GM23338 (cell line): ENCODE data around the gene IRF2BP1. TPM values are rescaled to one million over a fixed set of nuclear protein-coding genes. Genes with fewer than 3 reads are reported as not detected.

Experiments
- CREB1 ChIP-seq: fragments of 250-450 bp; sonication (Bioruptor Pico); IDR thresholded peaks from 2 replicates; pipeline ENCODE4 v1.5.0; 2020; ENCODE audit warnings: low read depth, mild to moderate bottlenecking, moderate library complexity
- ETS1 ChIP-seq: IDR thresholded peaks from 2 replicates; pipeline ENCODE4 v1.6.1; 2016; ENCODE audit warnings: antibody characterized with exemption
- EZH2 ChIP-seq: fragments of 200-600 bp; sonication (generic); IDR thresholded peaks from one replicate; pipeline ENCODE4 v1.8.0; 2017; ENCODE audit warnings: antibody characterized with exemption, mild to moderate bottlenecking, low read depth; ENCODE audit not compliant: unreplicated experiment
- EZH2phosphoT487 ChIP-seq: fragments of 200-600 bp; sonication (generic); IDR thresholded peaks from one replicate; pipeline ENCODE4 v1.8.1; 2018; ENCODE audit warnings: antibody characterized with exemption; ENCODE audit not compliant: unreplicated experiment
- NANOG ChIP-seq: IDR thresholded peaks from 2 replicates; pipeline ENCODE4 v1.6.1; 2016; ENCODE audit warnings: antibody characterized with exemption, borderline replicate concordance
- REST ChIP-seq: IDR thresholded peaks from one replicate; pipeline ENCODE4 v1.6.1; 2018; ENCODE audit warnings: antibody characterized with exemption; ENCODE audit not compliant: unreplicated experiment
- ZNF114 ChIP-seq: fragments of 250-450 bp; sonication (Bioruptor Pico); IDR thresholded peaks from 2 replicates; pipeline ENCODE4 v1.5.0; 2020; ENCODE audit warnings: mild to moderate bottlenecking, moderate library complexity
- ZNF462 ChIP-seq: fragments of 250-450 bp; sonication (Bioruptor Pico); IDR thresholded peaks from 2 replicates; pipeline ENCODE4 v1.5.0; 2020; ENCODE audit warnings: mild to moderate bottlenecking, moderate library complexity
- polyA plus RNA-seq: library from polyadenylated mRNA; unstranded; fragments of >200 nt; fragmentation: Nextera tagmentation; extraction: Ambion mirVana; gene quantifications from 2 replicates; pipeline ENCODE4 v1.2.1, GENCODE V29; 2016
- total RNA-seq: library from RNA; depleted of rRNA; stranded (reverse); fragments of >200 nt; shearing (Covaris generic); gene quantifications from 2 replicates; pipeline ENCODE4 v1.2.3, GENCODE V29; 2014

The IRF2BP1 gene
- total and polyA plus RNA-seq, 2 experiments from 2014 or later = 10.4 to 41.6 TPM

- TF ChIP-seq ZNF462 (CRISPR knock-in tag) (0 out of 2 replicates have a peak, but pooled peaks have one; percentile 13), EZH2phosphoT487 (no peak), EZH2 (no peak), ZNF114 (CRISPR knock-in tag) (no peak), NANOG (no peak), REST (no peak), ETS1 (no peak), CREB1 (CRISPR knock-in tag) (peak; percentile 85)
Observed at GRCh38 chr19:45882652-45883585, 3.0 kb downstream of the IRF2BP1 start (continued).
